ENCODE measurements around the gene ADRB2.

DNA sequence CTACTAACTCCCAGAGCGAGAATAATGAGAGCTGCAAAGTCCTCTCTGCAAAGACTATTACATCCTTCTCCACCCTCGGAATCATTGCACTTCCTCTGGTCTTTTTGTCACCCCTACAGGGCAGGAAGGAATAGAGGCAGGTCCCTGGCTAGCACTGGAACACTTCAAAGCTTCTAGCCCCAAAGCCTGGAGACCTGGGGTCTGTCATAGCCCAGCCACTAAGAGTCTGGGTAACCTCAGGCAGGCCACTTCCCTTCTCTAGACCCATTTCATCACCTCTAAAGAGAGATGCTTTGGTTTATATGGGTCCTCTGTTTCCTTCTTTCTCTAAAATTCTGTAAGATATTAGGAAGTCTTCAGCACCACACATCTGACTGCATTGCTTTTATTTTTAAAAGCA, 6.7 kb downstream of the ADRB2 start:
- TF ChIP-seq, protein P1, sequence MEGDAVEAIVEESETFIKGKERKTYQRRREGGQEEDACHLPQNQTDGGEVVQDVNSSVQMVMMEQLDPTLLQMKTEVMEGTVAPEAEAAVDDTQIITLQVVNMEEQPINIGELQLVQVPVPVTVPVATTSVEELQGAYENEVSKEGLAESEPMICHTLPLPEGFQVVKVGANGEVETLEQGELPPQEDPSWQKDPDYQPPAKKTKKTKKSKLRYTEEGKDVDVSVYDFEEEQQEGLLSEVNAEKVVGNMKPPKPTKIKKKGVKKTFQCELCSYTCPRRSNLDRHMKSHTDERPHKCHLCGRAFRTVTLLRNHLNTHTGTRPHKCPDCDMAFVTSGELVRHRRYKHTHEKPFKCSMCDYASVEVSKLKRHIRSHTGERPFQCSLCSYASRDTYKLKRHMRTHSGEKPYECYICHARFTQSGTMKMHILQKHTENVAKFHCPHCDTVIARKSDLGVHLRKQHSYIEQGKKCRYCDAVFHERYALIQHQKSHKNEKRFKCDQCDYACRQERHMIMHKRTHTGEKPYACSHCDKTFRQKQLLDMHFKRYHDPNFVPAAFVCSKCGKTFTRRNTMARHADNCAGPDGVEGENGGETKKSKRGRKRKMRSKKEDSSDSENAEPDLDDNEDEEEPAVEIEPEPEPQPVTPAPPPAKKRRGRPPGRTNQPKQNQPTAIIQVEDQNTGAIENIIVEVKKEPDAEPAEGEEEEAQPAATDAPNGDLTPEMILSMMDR (IDR thresholded peaks at IDR 0.05): no peak
- no peak for TF ChIP-seq POLR2A (IDR thresholded peaks at IDR 0.05)
- TF ChIP-seq EP300 (IDR thresholded peaks at IDR 0.05): no peak
